ENCODE data around the gene EFHD2. TPM values are rescaled to one million over a fixed set of nuclear protein-coding genes. Genes with fewer than 3 reads are reported as not detected.

EFHD2 gene
- polyA plus RNA-seq, 1 donor from 2014 or later = 10.3 TPM

DNA sequence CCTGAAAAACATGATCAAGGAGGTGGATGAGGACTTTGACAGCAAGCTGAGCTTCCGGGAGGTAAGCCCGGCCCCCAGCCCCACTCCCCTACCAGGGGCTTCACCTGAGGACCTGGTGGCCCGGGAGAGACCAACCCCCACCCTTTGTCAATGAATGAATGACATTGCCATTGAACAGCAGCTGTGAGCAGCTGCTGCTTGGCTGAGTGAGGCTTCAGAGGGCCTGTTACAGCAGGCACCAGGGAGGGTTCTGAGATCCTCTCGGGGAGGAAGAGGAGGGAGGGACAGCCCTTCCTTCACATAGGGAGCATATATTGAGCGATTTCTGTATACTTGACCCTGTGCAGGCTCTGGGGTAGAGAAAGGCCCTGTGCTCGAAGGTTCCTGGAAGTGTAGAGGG, 16.3 kb downstream of the EFHD2 start:
- Histone ChIP-seq H3K27me3 (ENCODE audit: insufficient read depth, low read depth, low read length) (no peaks in the 10 kb centered on the region), H3K36me3 (ENCODE audit: insufficient read depth, low read length) (no peaks in the 10 kb centered on the region), H3F3A (ENCODE audit: insufficient read depth, low read length, poor library complexity, severe bottlenecking) (no peaks in the 10 kb centered on the region), H3K9me3 (ENCODE audit: low read length) (no peaks in the 10 kb centered on the region), H3K9me2 (ENCODE audit: insufficient read depth, low read length) (no peaks in the 10 kb centered on the region), H3K4me2 (ENCODE audit: low read length) (no peak overlapping the region), H4K20me1 (ENCODE audit: insufficient read depth) (no peaks in the 10 kb centered on the region), H3K79me2 (replicated peaks; ENCODE audit: insufficient read depth, low read length) (no peaks in the 10 kb centered on the region), H3K9ac (ENCODE audit: low read length) (no peak overlapping the region), H3K4me3 (ENCODE audit: low read length) (no peak overlapping the region), H3K27ac (ENCODE audit: low read length) (no peak overlapping the region), H2AFZ (ENCODE audit: low read depth, low read length) (no peak overlapping the region)
- TF ChIP-seq, protein P1, sequence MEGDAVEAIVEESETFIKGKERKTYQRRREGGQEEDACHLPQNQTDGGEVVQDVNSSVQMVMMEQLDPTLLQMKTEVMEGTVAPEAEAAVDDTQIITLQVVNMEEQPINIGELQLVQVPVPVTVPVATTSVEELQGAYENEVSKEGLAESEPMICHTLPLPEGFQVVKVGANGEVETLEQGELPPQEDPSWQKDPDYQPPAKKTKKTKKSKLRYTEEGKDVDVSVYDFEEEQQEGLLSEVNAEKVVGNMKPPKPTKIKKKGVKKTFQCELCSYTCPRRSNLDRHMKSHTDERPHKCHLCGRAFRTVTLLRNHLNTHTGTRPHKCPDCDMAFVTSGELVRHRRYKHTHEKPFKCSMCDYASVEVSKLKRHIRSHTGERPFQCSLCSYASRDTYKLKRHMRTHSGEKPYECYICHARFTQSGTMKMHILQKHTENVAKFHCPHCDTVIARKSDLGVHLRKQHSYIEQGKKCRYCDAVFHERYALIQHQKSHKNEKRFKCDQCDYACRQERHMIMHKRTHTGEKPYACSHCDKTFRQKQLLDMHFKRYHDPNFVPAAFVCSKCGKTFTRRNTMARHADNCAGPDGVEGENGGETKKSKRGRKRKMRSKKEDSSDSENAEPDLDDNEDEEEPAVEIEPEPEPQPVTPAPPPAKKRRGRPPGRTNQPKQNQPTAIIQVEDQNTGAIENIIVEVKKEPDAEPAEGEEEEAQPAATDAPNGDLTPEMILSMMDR (IDR thresholded peaks at IDR 0.05; ENCODE audit: poor library complexity, severe bottlenecking) = no peak
- no peak for TF ChIP-seq TAF1 (IDR thresholded peaks at IDR 0.05; ENCODE audit: low read depth)
- no peak for TF ChIP-seq SMC3 (conservative IDR thresholded peaks at IDR 0.05; ENCODE audit: poor library complexity)
- TF ChIP-seq EP300 (conservative IDR thresholded peaks at IDR 0.05; ENCODE audit: poor library complexity, severe bottlenecking) = no peak
- TF ChIP-seq REST (IDR thresholded peaks at IDR 0.05; ENCODE audit: borderline replicate concordance) = no peak
- no peak for TF ChIP-seq POLR2AphosphoS5 (IDR thresholded peaks at IDR 0.05)
- no peak for TF ChIP-seq EZH2 (IDR thresholded peaks at IDR 0.05; ENCODE audit: borderline replicate concordance, insufficient read depth, low read length, poor library complexity, severe bottlenecking)
- no peak for TF ChIP-seq RAD21 (conservative IDR thresholded peaks at IDR 0.05)
- TF ChIP-seq MXI1 (conservative IDR thresholded peaks at IDR 0.05; ENCODE audit: poor library complexity, severe bottlenecking) = no peak

DNA sequence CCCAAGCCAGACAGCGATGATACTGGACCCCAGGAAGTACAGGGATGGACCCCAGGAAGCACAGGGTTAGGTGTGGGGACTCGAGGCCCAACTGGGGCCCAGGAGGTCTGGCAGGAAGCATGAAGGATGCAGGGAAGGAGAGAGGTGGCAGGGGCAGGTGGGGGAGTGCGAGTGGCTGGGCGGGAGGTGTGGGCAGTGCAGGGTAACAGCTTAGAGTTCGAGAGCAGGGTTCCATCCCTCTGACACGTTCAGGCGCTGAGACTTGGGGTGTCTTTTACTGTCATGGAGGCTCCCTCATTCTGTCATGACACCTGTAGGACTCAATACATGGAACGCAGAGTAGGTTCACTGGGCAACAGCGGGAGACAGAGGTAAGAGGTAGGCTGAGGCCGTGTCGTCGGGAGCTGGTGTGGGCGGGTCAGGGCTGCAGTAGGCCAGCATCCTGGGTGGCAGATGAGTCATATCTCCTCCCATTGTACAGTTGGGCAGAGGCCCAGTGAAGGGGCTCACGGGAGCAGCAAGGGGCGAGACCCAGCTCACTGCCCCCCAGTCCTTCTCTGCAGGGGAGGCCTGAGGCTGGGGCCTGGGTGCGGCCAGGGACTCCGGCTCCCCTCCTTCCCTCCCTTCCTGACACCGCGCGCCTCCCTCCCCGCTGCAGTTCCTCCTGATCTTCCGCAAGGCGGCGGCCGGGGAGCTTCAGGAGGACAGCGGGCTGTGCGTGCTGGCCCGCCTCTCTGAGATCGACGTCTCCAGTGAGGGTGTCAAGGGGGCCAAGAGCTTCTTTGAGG, 17.0 kb downstream of the EFHD2 start:
- no peak overlapping the region for H2AFZ ChIP-seq (ENCODE audit: low read depth, low read length)
- H3K9me3 ChIP-seq (ENCODE audit: low read length) = no peaks in the 10 kb centered on the region
- no peaks in the 10 kb centered on the region for H3F3A ChIP-seq (ENCODE audit: insufficient read depth, low read length, poor library complexity, severe bottlenecking)
- H3K79me2 ChIP-seq (replicated peaks; ENCODE audit: insufficient read depth, low read length) = no peaks in the 10 kb centered on the region
- no peak overlapping the region for H3K9ac ChIP-seq (ENCODE audit: low read length)
- no peaks in the 10 kb centered on the region for H3K9me2 ChIP-seq (ENCODE audit: insufficient read depth, low read length)
- no peak overlapping the region for H3K4me3 ChIP-seq (ENCODE audit: low read length)
- no peak overlapping the region for H3K27ac ChIP-seq (ENCODE audit: low read length)
- TF ChIP-seq EP300 (conservative IDR thresholded peaks at IDR 0.05; ENCODE audit: poor library complexity, severe bottlenecking) = no peak
- no peak for TF ChIP-seq RAD21 (conservative IDR thresholded peaks at IDR 0.05)
- H3K36me3 ChIP-seq (ENCODE audit: insufficient read depth, low read length) = no peaks in the 10 kb centered on the region
- H3K4me2 ChIP-seq (ENCODE audit: low read length) = no peak overlapping the region
- H4K20me1 ChIP-seq (ENCODE audit: insufficient read depth) = no peaks in the 10 kb centered on the region
- H3K27me3 ChIP-seq (ENCODE audit: insufficient read depth, low read depth, low read length) = no peaks in the 10 kb centered on the region

All from neural cell (in vitro differentiated cells).